ENCODE data around the gene MGST1.

The MGST1 gene

GRCh38 chr12:16348435-16349130 is 1.1 kb downstream of the MGST1 start:
- H3K27me3 ChIP-seq (ENCODE audit: control insufficient read depth in 5 of 5, insufficient read depth in 4 of 5, low read length in 5 of 5) = no peaks in the 10 kb centered on the region
- H3K9ac ChIP-seq (ENCODE audit: low read length in 5 of 5) = peak overlapping the region; percentile 89 to 100 (median 97)
- H3K27ac ChIP-seq (ENCODE audit: low read depth, low read length) = peak overlapping the region; percentile 99
- H3K4me3 ChIP-seq (ENCODE audit: low read depth in 1 of 5, low read length in 5 of 5) = peak overlapping the region; percentile 73 to 93 (median 84)
- no peaks in the 10 kb centered on the region for H3K9me3 ChIP-seq (ENCODE audit: control insufficient read depth in 5 of 5, low read length in 5 of 5)
- H3K36me3 ChIP-seq (ENCODE audit: control insufficient read depth in 5 of 5, insufficient read depth in 5 of 5, low read length in 5 of 5) = no peaks in the 10 kb centered on the region
- peaks cover 5 to 45% (median 29%) of the 10 kb centered on the region in 5 donors for H3K4me1 ChIP-seq (ENCODE audit: control insufficient read depth in 5 of 5, insufficient read depth in 5 of 5, low read length in 5 of 5)

GRCh38 chr12:16349131-16349460 is 1.7 kb downstream of the MGST1 start:
- Histone ChIP-seq H3K36me3 (ENCODE audit: control insufficient read depth in 5 of 5, insufficient read depth in 5 of 5, low read length in 5 of 5) (peaks cover 0 to 1% (median 0%) of the 10 kb centered on the region in 5 donors), H3K9ac (ENCODE audit: low read length in 5 of 5) (peak overlapping the region; percentile 89 to 100 (median 97)), H3K27ac (ENCODE audit: low read depth, low read length) (peak overlapping the region; percentile 99), H3K4me1 (ENCODE audit: control insufficient read depth in 5 of 5, insufficient read depth in 5 of 5, low read length in 5 of 5) (peaks cover 5 to 49% (median 32%) of the 10 kb centered on the region in 5 donors), H3K4me3 (ENCODE audit: low read depth in 1 of 5, low read length in 5 of 5) (peak overlapping the region; percentile 73 to 93 (median 84)), H3K9me3 (ENCODE audit: control insufficient read depth in 5 of 5, low read length in 5 of 5) (no peaks in the 10 kb centered on the region), H3K27me3 (ENCODE audit: control insufficient read depth in 5 of 5, insufficient read depth in 4 of 5, low read length in 5 of 5) (no peaks in the 10 kb centered on the region)

GRCh38 chr12:16350682-16351081 is 3.2 kb downstream of the MGST1 start:
- H3K9ac ChIP-seq (ENCODE audit: low read length in 5 of 5) = peak overlapping the region in 3 of 5 donors; percentile 64 to 100 (median 74)
- H3K27me3 ChIP-seq (ENCODE audit: control insufficient read depth in 5 of 5, insufficient read depth in 4 of 5, low read length in 5 of 5) = no peaks in the 10 kb centered on the region
- H3K4me3 ChIP-seq (ENCODE audit: low read depth in 1 of 5, low read length in 5 of 5) = peak overlapping the region in 4 of 5 donors; percentile 46 to 84 (median 56)
- peaks cover 7 to 63% (median 40%) of the 10 kb centered on the region in 5 donors for H3K4me1 ChIP-seq (ENCODE audit: control insufficient read depth in 5 of 5, insufficient read depth in 5 of 5, low read length in 5 of 5)
- H3K36me3 ChIP-seq (ENCODE audit: control insufficient read depth in 5 of 5, insufficient read depth in 5 of 5, low read length in 5 of 5) = peaks cover 1 to 7% (median 4%) of the 10 kb centered on the region in 5 donors
- H3K9me3 ChIP-seq (ENCODE audit: control insufficient read depth in 5 of 5, low read length in 5 of 5) = no peaks in the 10 kb centered on the region
- peak overlapping the region; percentile 99 for H3K27ac ChIP-seq (ENCODE audit: low read depth, low read length)

- H3K36me3 ChIP-seq (ENCODE audit: control insufficient read depth in 5 of 5, insufficient read depth in 5 of 5, low read length in 5 of 5) = peaks cover 9 to 24% (median 19%) of the 10 kb centered on the region in 5 donors
- no peaks in the 10 kb centered on the region for H3K9me3 ChIP-seq (ENCODE audit: control insufficient read depth in 5 of 5, low read length in 5 of 5)
- H3K27me3 ChIP-seq (ENCODE audit: control insufficient read depth in 5 of 5, insufficient read depth in 4 of 5, low read length in 5 of 5) = no peaks in the 10 kb centered on the region
- H3K27ac ChIP-seq (ENCODE audit: low read depth, low read length) = peak overlapping the region; percentile 99
- peak overlapping the region in 3 of 5 donors; percentile 34 to 52 (median 38) for H3K4me3 ChIP-seq (ENCODE audit: low read depth in 1 of 5, low read length in 5 of 5)
- H3K9ac ChIP-seq (ENCODE audit: low read length in 5 of 5) = peak overlapping the region in 2 of 5 donors; percentile 49 to 100
- H3K4me1 ChIP-seq (ENCODE audit: control insufficient read depth in 5 of 5, insufficient read depth in 5 of 5, low read length in 5 of 5) = peaks cover 7 to 75% (median 43%) of the 10 kb centered on the region in 5 donors
Measured at GRCh38 chr12:16352481-16352880, 5.0 kb downstream of the MGST1 start.

GRCh38 chr12:16358878-16359277 is 11.4 kb downstream of the MGST1 start:
- Histone ChIP-seq H3K9ac (ENCODE audit: low read length in 5 of 5) (no peak overlapping the region), H3K4me1 (ENCODE audit: control insufficient read depth in 5 of 5, insufficient read depth in 5 of 5, low read length in 5 of 5) (peaks cover 2 to 77% (median 38%) of the 10 kb centered on the region in 5 donors), H3K27me3 (ENCODE audit: control insufficient read depth in 5 of 5, insufficient read depth in 4 of 5, low read length in 5 of 5) (no peaks in the 10 kb centered on the region), H3K36me3 (ENCODE audit: control insufficient read depth in 5 of 5, insufficient read depth in 5 of 5, low read length in 5 of 5) (peaks cover 20 to 65% (median 49%) of the 10 kb centered on the region in 5 donors), H3K4me3 (ENCODE audit: low read depth in 1 of 5, low read length in 5 of 5) (no peak overlapping the region), H3K9me3 (ENCODE audit: control insufficient read depth in 5 of 5, low read length in 5 of 5) (no peaks in the 10 kb centered on the region), H3K27ac (ENCODE audit: low read depth, low read length) (peak overlapping the region; percentile 64)

- Histone ChIP-seq H3K27me3 (ENCODE audit: control insufficient read depth in 5 of 5, insufficient read depth in 4 of 5, low read length in 5 of 5) (no peaks in the 10 kb centered on the region), H3K9ac (ENCODE audit: low read length in 5 of 5) (peak overlapping the region in 2 of 5 donors; percentile 13 to 38), H3K4me1 (ENCODE audit: control insufficient read depth in 5 of 5, insufficient read depth in 5 of 5, low read length in 5 of 5) (peaks cover 2 to 68% (median 38%) of the 10 kb centered on the region in 5 donors), H3K27ac (ENCODE audit: low read depth, low read length) (peak overlapping the region; percentile 64), H3K36me3 (ENCODE audit: control insufficient read depth in 5 of 5, insufficient read depth in 5 of 5, low read length in 5 of 5) (peaks cover 20 to 64% (median 49%) of the 10 kb centered on the region in 5 donors), H3K4me3 (ENCODE audit: low read depth in 1 of 5, low read length in 5 of 5) (no peak overlapping the region), H3K9me3 (ENCODE audit: control insufficient read depth in 5 of 5, low read length in 5 of 5) (no peaks in the 10 kb centered on the region)
Measured at GRCh38 chr12:16359512-16360491, 12.4 kb downstream of the MGST1 start.

GRCh38 chr12:16361142-16361783 is 13.8 kb downstream of the MGST1 start:
- Histone ChIP-seq H3K9ac (ENCODE audit: low read length in 5 of 5) (peak overlapping the region in 2 of 5 donors; percentile 28 to 34), H3K27me3 (ENCODE audit: control insufficient read depth in 5 of 5, insufficient read depth in 4 of 5, low read length in 5 of 5) (no peaks in the 10 kb centered on the region), H3K27ac (ENCODE audit: low read depth, low read length) (peak overlapping the region; percentile 64), H3K4me1 (ENCODE audit: control insufficient read depth in 5 of 5, insufficient read depth in 5 of 5, low read length in 5 of 5) (peaks cover 0 to 54% (median 25%) of the 10 kb centered on the region in 5 donors), H3K36me3 (ENCODE audit: control insufficient read depth in 5 of 5, insufficient read depth in 5 of 5, low read length in 5 of 5) (peaks cover 13 to 60% (median 42%) of the 10 kb centered on the region in 5 donors), H3K9me3 (ENCODE audit: control insufficient read depth in 5 of 5, low read length in 5 of 5) (no peaks in the 10 kb centered on the region), H3K4me3 (ENCODE audit: low read depth in 1 of 5, low read length in 5 of 5) (no peak overlapping the region)

GRCh38 chr12:16362550-16362949 is 15.1 kb downstream of the MGST1 start:
- Histone ChIP-seq H3K27ac (ENCODE audit: low read depth, low read length) (peak overlapping the region; percentile 28), H3K36me3 (ENCODE audit: control insufficient read depth in 5 of 5, insufficient read depth in 5 of 5, low read length in 5 of 5) (peaks cover 12 to 57% (median 37%) of the 10 kb centered on the region in 5 donors), H3K4me1 (ENCODE audit: control insufficient read depth in 5 of 5, insufficient read depth in 5 of 5, low read length in 5 of 5) (peaks cover 0 to 41% (median 19%) of the 10 kb centered on the region in 5 donors), H3K9me3 (ENCODE audit: control insufficient read depth in 5 of 5, low read length in 5 of 5) (no peaks in the 10 kb centered on the region), H3K4me3 (ENCODE audit: low read depth in 1 of 5, low read length in 5 of 5) (no peak overlapping the region), H3K27me3 (ENCODE audit: control insufficient read depth in 5 of 5, insufficient read depth in 4 of 5, low read length in 5 of 5) (no peaks in the 10 kb centered on the region), H3K9ac (ENCODE audit: low read length in 5 of 5) (no peak overlapping the region)

- Histone ChIP-seq H3K4me3 (ENCODE audit: low read depth in 1 of 5, low read length in 5 of 5) (no peak overlapping the region), H3K9ac (ENCODE audit: low read length in 5 of 5) (no peak overlapping the region), H3K9me3 (ENCODE audit: control insufficient read depth in 5 of 5, low read length in 5 of 5) (no peaks in the 10 kb centered on the region), H3K27me3 (ENCODE audit: control insufficient read depth in 5 of 5, insufficient read depth in 4 of 5, low read length in 5 of 5) (no peaks in the 10 kb centered on the region), H3K36me3 (ENCODE audit: control insufficient read depth in 5 of 5, insufficient read depth in 5 of 5, low read length in 5 of 5) (peaks cover 4 to 18% (median 17%) of the 10 kb centered on the region in 5 donors), H3K27ac (ENCODE audit: low read depth, low read length) (peak overlapping the region; percentile 28), H3K4me1 (ENCODE audit: control insufficient read depth in 5 of 5, insufficient read depth in 5 of 5, low read length in 5 of 5) (peaks cover 0 to 5% (median 0%) of the 10 kb centered on the region in 5 donors)
Measured at GRCh38 chr12:16369156-16369555, 21.7 kb downstream of the MGST1 start.

All from subcutaneous abdominal adipose tissue (tissue), 5 donors.